Heart left ventricle (tissue), 16 donors: ENCODE data around the gene NME3. TPM values are rescaled to one million over a fixed set of nuclear protein-coding genes. Genes with fewer than 3 reads are reported as not detected.

Source experiments
- ATAC-seq, 4 donors: fragments of 200-7000 bp; cut with Tn5 transposase; one replicate each; pipeline ENCODE4 v1.9.1; 2020 to 2022; ENCODE audit warnings: moderate library complexity in 4 of 4, mild to moderate bottlenecking in 3 of 4, moderate number of reproducible peaks in 1 of 4
- DNase-seq, 5 donors: peaks; one replicate each; pipeline ENCODE4 v3.0.0-alpha.2; 2020
- H3K27ac ChIP-seq, 12 donors: fragments of 200-600 bp; sonication (generic) in 4 of 12; one replicate each; pipeline versions ENCODE4 v1.5.0 to v1.8.0; 2016 to 2022; ENCODE audit warnings: mild to moderate bottlenecking in 2 of 12
- H3K27me3 ChIP-seq, 9 donors: fragments of 200-600 bp; sonication (generic) in 2 of 9; one replicate each; pipeline versions ENCODE4 v1.5.1 to v1.8.0; 2016 to 2022; ENCODE audit warnings: mild to moderate bottlenecking in 3 of 9
- H3K36me3 ChIP-seq, 9 donors: fragments of 200-600 bp; sonication (generic) in 2 of 9; one replicate each; pipeline versions ENCODE4 v1.5.0 to v1.8.0; 2018 to 2022; ENCODE audit warnings: mild to moderate bottlenecking in 2 of 9
- H3K4me1 ChIP-seq, 12 donors: fragments of 200-600 bp; sonication (generic) in 4 of 12; one replicate each; pipeline versions ENCODE4 v1.5.0 to v1.8.0; 2016 to 2022; ENCODE audit warnings: mild to moderate bottlenecking in 3 of 12
- H3K4me3 ChIP-seq, 12 donors: fragments of 200-600 bp; sonication (generic) in 4 of 12; one replicate each; pipeline versions ENCODE4 v1.5.0 to v1.8.0; 2017 to 2022; ENCODE audit warnings: mild to moderate bottlenecking in 9 of 12, moderate library complexity in 4 of 12
- H3K9me3 ChIP-seq, 12 donors: fragments of 200-600 bp; sonication (generic) in 4 of 12; one replicate each; pipeline versions ENCODE4 v1.5.0 to v1.8.0; 2016 to 2022; ENCODE audit warnings: mild to moderate bottlenecking in 1 of 12
- CTCF ChIP-seq, 12 donors: fragments of 200-600 bp; sonication (generic) in 4 of 12; IDR thresholded peaks; one replicate each; pipeline versions ENCODE4 v1.5.0 to v1.8.0; 2018 to 2022; ENCODE audit warnings: antibody characterized with exemption in 12 of 12, mild to moderate bottlenecking in 5 of 12
- POLR2A ChIP-seq, 2 donors: fragments of 450-650 bp; IDR thresholded peaks; one replicate each; pipeline ENCODE4 v1.6.1; 2017; ENCODE audit warnings: antibody characterized with exemption in 2 of 2, mild to moderate bottlenecking in 2 of 2, moderate library complexity in 2 of 2
- WGBS, 4 donors: extraction: QIAGEN DNeasy Blood & Tissue Kit in 2 of 4; methylation state at CpG; one replicate each; pipeline versions ENCODE4 v1.1.5 to v1.1.7; 2013 to 2018; 5-methylcytosine and 5-hydroxymethylcytosine counted together
- intact Hi-C, 10 donors: fragments of 100-400 bp; cut with DNase I; formaldehyde crosslinking; loops; one replicate each; pipeline versions ENCODE4 v1.11.1 to v1.14.2; 2022
- polyA plus RNA-seq, 2 donors: library from polyadenylated mRNA; stranded (reverse); fragments of 200-250 nt; gene quantifications; one replicate each; pipeline ENCODE4 v1.2.3, GENCODE V29; 2013
- total RNA-seq, 9 donors: library from RNA; depleted of rRNA in 2 of 9; stranded (reverse); fragments of >200 nt in 2 of 9; fragmentation: NEBNext Ultra II Directional in 3 of 9; extraction: Animal tissue kit (Norgen Biotek cat#: 25700) in 3 of 9; gene quantifications; one replicate each; pipeline versions ENCODE4 v1.1.0 to v1.2.4, GENCODE V29; 2016 to 2023
- donor health status: ischemic (EF 13 %, LVEDD 7.1; RV severe dilation, severe dysfunction).
- donor health status: healthy with polysubstance abuse.
- donor health status: DM: no; HTN: yes; CAD: no.
- donor health status: DM: no; HTN: no; CAD: no.
- donor health status: ischemic (EF 25% LVEDD 6.9; RV normal size, moderate dysfunction).
- donor health status: ischemic (EF 25% LVEDD 5.7; RV mildly dilated, moderate dysfunction).
- donor health status: healthy.
- donor health status: DM: yes; HTN: yes; CAD: no.
- donor health status: ischemic (EF 35%, LVEDD 5.7; RV mildly dilated, moderate dysfunction).
- donor health status: nonischemic (EF 11% LVEDD 7.7; RV severe dilation, severe dysfunction).
- donor health status: DM: yes; HTN: yes; CAD: no.
- donor health status: PGD.
- donor health status: ischemic (EF 29% LVEDD 5.4; RV normal size, mild dysfunction).
- donor health status: nonischemic (EF 23%, LVEDD 6.1; RV moderate dilation, normal function).

NME3 gene
- total and polyA plus RNA-seq, 11 donors = 24.4 to 86.4 (median 31.3) TPM

- 93 to 98% (median 94%) methylated on average over 12 to 16 of the region's 16 CpGs for WGBS, 4 donors
- Histone ChIP-seq H3K9me3 (no peaks in the 10 kb centered on the region), H3K27me3 (no peaks in the 10 kb centered on the region), H3K4me3 (no peak overlapping the region), H3K27ac (no peak overlapping the region), H3K4me1 (no peaks in the 10 kb centered on the region), H3K36me3 (peaks cover 0 to 89% (median 80%) of the 10 kb centered on the region in 9 donors)
- intact Hi-C loops = no loop called here
- no peak for DNase-seq
- TF ChIP-seq POLR2A (IDR thresholded peaks at IDR 0.05) (no peak), CTCF (IDR thresholded peaks at IDR 0.05) (no peak)
- ATAC-seq = no peak
These were observed 19.4 kb downstream of the NME3 start for GRCh38 chr16:1751946-1752345.

GRCh38 chr16:1749152-1750117, 21.9 kb downstream of the NME3 start:
- TF ChIP-seq CTCF (IDR thresholded peaks at IDR 0.05) (no peak), POLR2A (IDR thresholded peaks at IDR 0.05) (no peak)
- ATAC-seq (no peak), DNase-seq (peak in 1 of 5 donors; percentile 54)
- intact Hi-C loops = no loop called here
- H3K27ac ChIP-seq = no peak overlapping the region
- H3K27me3 ChIP-seq = no peaks in the 10 kb centered on the region
- H3K9me3 ChIP-seq = no peaks in the 10 kb centered on the region
- WGBS, 4 donors = 95 to 96% (median 95%) methylated on average over 22 to 29 of the region's 29 CpGs
- no peak overlapping the region for H3K4me3 ChIP-seq
- H3K36me3 ChIP-seq = peaks cover 0 to 92% (median 89%) of the 10 kb centered on the region in 9 donors
- no peaks in the 10 kb centered on the region for H3K4me1 ChIP-seq

- DNase-seq (no peak), ATAC-seq (no peak)
- Histone ChIP-seq H3K4me1 (no peaks in the 10 kb centered on the region), H3K9me3 (no peaks in the 10 kb centered on the region), H3K4me3 (no peak overlapping the region), H3K27me3 (no peaks in the 10 kb centered on the region), H3K36me3 (peaks cover 0 to 95% (median 90%) of the 10 kb centered on the region in 9 donors), H3K27ac (no peak overlapping the region)
- TF ChIP-seq CTCF (IDR thresholded peaks at IDR 0.05) = no peak
- no peak for TF ChIP-seq POLR2A (IDR thresholded peaks at IDR 0.05)
- intact Hi-C loops = no loop called here
- 86 to 93% (median 88%) methylated on average over 8 to 11 of the region's 11 CpGs for WGBS, 4 donors
These were observed 23.4 kb downstream of the NME3 start for GRCh38 chr16:1747934-1748333.

- WGBS, 4 donors = 90 to 93% (median 92%) methylated on average over 26 to 31 of the region's 31 CpGs
These were observed 24.6 kb downstream of the NME3 start for GRCh38 chr16:1746693-1747195.

More at GRCh38 chr16:1746693-1747195, 24.6 kb downstream of the NME3 start:
- intact Hi-C loops = no loop called here
- no peak overlapping the region for H3K27ac ChIP-seq
- no peak overlapping the region for H3K4me3 ChIP-seq
- no peaks in the 10 kb centered on the region for H3K27me3 ChIP-seq
- no peaks in the 10 kb centered on the region for H3K9me3 ChIP-seq
- no peak for DNase-seq
- TF ChIP-seq POLR2A (IDR thresholded peaks at IDR 0.05) = no peak
- no peak for TF ChIP-seq CTCF (IDR thresholded peaks at IDR 0.05)
- ATAC-seq = no peak
- H3K4me1 ChIP-seq = no peaks in the 10 kb centered on the region
- peaks cover 0 to 83% (median 78%) of the 10 kb centered on the region in 9 donors for H3K36me3 ChIP-seq
